HG02981 (cell line): Measurements from ENCODE around the gene RFC2.

Experiments
- ATAC-seq: cut with Tn5 transposase; IDR thresholded peaks from one replicate; pipeline ENCODE4 v1.9.1; 2021; ENCODE audit warnings: mild to moderate bottlenecking, moderate library complexity; ENCODE audit not compliant: unreplicated experiment

RFC2 gene

DNA sequence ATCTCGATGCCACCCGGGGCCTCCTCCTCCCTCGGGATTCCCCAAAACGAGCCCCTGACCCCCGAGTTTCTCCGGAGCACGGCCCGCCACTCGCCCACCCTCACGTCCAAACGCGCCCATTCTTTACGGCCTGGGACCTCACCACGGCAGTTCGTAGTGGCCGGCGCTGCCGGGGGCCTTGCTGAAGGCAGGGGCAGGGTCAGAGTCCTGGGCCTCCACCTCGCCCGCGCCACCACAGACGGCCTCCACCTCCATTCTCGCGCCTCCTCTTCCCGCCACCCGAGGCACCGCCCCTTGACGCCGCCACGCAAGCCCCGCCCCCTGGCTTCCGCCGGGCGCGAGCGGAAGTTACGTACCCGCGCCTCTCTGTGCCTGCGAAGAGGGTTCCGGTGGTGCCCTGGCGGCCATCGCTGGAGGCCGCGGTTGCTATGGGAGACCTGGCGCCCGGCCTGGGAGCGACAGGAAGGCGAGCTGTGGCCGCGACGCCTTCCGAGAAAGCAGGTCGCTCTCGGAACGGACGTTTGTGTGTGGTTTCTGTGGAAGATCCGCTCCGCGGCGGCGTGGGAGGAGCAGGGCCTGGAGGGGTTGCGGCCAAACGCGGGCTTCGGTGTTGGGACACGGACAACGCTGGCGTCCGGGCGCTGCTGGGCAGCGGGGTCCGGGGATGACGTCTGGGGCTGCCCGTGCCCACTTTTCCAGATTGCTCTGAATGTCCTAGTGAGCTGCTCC, at the start of gene RFC2:
TSS of gene RFC2 (minus strand) at position 271 of the 729 bp plus-strand sequence. CDS start at position 255, 16 bp downstream.
- peak; percentile 93 for ATAC-seq

DNA sequence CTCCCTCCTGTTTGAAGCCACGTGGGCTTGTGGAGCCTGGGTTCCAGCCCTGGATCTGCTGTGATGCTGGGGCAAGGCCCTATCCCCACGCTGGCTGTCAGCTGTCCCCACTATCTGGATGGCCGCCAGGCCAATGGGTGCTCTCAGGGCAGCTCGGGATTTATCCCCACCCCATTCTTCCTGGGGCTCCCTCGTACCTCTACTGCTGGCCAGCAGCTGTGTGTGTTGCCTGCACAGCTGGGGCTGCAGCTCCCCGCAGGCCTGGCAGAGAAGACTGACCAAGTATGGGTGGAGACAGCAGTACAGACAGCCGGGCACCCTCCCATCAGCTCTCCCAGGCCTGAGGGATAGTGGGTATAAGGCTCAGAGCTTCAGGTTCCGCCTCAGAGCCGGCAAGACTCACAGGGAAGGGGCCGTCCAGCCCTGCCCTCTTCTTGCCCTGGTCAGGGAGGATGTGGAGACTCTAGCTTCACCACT, 48.6 kb upstream of the RFC2 start:
- ATAC-seq, result no peak

DNA sequence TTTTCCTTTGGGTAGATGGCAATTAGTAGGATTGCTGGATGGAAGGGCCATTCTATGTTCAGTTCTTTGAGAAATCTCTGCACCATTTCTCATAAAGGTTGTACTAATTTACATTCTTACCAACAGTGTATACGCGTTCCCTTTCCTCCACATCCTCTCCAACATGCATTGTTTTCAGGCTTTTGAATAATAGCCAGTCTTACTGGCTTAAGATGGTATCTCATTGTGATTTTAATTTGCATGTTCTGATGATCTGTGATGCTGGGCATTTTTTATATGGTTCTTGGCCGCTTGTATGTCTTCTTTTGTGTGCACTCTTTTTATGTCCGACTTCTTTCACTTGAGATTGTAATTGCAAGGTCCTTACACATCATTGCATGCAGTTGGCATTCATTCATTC, 46.7 kb upstream of the RFC2 start:
- ATAC-seq, result no peak

DNA sequence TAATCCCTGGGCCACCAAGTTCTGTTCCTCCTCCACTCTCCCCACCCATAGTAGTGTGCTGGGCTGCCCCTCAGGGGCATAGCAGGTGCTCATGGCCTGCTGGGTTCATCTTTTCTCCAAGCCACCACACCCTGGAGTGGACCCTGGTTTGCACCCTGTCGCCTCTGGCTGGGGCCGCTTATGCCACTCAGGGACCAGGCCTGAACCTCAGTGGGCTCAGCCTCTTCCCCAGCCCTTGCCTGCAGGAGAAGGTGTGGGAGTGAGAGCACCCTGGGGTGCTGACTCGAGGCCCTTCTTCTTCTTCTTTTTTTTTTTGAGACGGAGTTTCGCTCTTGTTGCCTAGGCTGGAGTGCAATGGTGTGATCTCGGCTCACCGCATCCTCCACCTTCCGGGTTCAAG, 45.2 kb upstream of the RFC2 start:
- no peak for ATAC-seq

DNA sequence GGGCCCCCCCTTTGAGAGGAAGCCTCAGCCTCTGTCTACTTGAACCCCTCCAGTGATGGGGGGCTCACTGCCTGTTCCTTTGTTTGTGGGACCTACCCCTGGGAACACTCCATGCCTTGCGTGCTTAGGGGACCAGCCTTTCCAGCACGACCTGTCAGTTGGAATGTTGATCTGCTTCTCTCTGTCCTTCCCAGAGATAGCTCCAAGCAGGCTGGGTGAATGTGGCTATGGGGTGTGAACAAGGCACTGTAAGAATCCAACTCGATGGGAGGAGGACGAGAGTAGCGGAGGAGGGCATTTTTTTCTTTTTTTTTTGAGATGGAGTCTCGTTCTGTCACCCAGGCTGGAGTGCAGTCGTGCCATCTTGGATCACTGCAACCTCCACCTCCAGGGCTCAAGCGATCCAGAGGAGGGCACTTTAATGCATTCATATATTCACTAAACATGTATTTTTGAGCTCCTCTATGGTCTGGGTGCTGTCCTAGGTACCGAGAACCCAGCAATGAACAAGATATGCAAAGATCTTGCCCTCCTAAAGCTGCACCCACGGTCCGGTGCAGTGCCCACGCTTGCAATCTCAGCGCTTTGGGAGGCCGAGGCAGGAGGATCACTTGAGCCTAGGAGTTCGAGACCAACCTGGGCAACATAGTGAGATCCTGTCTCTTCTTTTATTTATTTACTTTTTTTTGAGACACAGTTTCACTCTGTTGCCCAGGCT, 43.5 kb upstream of the RFC2 start:
- ATAC-seq, result no peak

DNA sequence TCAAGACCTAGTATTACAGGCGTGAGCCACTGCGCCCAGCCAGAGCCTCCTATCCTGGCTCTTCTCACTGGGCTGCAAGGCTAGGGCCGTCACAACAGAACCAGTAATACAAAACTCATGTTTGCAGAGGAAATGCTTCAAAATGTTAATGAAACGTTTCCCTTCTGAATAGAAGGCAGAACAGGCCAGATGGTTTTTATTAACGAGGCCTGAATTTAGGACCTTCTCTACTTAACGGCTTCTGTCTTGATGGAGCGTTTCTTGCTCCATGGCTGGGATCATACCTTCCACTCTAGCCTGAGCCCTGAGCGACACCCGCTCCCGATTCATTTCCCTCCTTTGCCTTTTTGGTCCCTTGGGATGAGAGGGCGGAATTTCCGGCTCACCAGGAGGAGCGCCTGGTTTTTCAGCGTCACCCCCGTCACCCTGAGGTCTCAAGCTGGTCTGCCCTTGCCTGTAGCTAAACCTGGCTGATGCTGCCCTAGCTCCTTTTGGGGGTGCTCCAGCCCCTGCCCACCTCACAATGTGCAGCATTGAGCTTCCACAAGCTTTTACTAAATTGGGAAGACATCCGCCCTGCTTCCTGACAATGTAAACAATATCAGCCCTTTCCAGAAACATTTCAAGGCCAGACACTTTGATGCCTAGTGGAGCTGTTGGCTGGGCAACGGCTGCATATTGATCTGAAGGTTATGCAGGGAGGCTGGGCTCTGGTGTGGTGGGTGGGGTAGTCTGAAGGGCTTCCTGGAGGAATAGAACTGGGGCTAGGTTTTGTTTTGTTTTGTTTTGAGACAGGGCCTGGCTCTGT, 40.2 kb upstream of the RFC2 start:
- ATAC-seq, result no peak

DNA sequence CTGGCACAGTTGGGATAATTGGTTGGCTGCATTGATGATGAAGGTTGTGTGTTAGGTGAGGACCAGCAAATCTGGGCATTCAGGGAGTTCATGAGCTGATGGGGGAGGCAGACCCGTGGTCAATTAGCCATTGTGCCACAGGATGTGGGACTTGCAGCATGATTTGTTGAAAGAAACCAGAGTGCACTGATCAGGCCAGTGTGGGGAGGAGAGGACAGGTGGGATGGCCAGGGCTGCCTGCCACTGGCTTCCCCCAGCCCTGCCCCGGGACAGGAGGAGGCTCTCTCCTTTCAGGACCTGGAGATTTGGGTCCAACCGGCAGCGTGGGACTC, 39.3 kb upstream of the RFC2 start:
- ATAC-seq, result no peak

DNA sequence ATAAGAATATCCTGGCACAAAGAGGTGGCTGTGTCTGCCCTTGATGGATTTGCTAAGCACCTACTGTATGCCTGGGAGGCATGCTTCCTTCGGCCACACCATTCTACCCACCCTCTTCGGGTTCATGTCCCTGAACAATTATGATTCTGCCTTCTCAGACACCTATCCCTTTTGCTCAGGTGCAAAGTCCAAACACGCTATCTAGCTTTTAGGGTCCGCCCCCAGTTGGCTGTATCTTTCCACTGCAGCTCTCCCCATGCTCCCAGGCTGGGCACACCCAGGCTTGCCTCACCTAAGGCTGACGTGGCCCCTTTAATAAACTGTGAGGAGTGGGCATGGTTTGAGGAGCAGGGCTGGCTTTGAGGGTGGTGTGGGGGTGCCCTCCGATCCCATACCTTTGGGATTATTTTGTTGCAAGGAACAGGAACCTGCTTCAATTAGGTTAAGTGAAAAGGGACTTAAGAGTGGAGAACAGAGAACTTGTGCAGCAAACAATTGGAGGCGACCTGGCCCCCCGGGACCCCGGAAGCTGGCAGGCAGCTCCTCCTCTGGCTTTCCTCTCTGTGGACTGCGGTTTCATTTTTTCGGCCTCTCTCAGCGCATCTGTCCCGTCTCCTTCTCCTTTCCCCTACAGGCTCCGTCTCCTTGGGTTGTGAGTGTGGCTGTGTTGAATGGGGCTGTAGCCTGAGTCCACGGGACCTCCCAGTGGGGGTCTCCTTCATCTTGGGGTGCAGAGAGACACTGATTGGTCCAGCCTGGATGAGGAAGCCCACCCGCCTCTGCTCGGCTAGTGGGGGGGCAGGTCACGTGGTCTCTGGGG, 38.8 kb upstream of the RFC2 start:
- ATAC-seq, result no peak

DNA sequence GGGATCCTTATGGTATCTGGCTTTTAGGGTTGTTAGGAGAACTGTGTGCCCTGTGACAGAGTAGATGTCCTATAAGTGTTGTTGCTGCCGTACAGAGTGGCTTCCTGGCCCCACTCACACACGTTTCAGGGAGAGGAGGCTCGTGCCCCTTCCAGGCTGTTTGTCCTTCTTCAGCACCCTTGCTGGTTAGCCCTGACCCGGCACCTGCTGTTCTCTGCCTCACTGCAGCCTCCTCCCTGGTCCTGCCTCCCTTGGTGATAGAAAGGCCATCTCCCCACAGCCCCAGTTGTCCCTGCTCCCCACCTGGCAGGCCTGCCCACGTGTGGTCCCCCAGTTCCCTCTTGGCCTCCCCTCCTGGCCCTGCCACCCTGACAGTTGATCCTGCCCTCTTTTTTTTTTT, 37.3 kb upstream of the RFC2 start:
- ATAC-seq, result no peak

DNA sequence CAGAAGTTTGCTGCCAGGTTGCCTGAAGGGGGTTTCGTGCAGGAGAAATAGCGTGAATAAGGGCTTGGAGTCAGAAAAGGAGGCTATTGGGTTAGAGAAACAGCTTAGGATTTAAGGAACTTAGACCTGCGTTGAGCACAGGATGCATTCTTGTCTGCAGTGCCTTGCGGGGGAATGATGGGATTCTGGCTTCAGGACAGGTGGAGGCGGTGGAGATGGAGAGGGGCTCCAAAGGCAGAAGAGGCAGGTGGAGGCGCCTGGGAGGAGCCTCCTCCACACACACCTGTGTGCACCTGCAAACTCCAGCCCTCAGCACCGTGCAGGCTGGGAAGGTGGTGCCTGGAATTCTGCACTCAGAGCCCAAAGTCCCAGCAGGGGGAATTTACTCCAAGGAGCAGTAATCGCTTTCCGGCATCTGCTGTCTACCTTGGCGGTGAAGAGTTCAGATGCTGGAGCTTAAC, 36.8 kb upstream of the RFC2 start:
- ATAC-seq, result no peak

DNA sequence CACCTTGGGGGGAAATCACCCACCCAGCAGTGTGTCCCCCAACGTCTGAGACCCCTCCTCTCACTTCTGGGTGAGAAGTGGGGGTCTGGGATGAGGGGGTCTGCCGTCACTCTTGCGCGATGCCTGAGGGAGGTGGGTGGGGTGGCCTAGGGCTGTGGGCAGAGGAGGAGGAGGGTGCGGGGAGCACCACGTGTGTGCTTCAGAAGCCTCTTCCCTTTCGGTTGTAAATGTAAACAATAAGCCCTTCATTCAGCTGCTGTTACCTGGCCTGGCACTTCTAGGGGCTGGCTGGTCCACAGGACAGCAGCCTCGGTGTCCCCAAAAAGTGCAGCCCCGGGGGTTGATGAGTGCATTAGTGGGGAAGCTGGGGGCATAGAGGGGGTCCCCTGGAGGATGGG, 36.4 kb upstream of the RFC2 start:
- no peak for ATAC-seq

DNA sequence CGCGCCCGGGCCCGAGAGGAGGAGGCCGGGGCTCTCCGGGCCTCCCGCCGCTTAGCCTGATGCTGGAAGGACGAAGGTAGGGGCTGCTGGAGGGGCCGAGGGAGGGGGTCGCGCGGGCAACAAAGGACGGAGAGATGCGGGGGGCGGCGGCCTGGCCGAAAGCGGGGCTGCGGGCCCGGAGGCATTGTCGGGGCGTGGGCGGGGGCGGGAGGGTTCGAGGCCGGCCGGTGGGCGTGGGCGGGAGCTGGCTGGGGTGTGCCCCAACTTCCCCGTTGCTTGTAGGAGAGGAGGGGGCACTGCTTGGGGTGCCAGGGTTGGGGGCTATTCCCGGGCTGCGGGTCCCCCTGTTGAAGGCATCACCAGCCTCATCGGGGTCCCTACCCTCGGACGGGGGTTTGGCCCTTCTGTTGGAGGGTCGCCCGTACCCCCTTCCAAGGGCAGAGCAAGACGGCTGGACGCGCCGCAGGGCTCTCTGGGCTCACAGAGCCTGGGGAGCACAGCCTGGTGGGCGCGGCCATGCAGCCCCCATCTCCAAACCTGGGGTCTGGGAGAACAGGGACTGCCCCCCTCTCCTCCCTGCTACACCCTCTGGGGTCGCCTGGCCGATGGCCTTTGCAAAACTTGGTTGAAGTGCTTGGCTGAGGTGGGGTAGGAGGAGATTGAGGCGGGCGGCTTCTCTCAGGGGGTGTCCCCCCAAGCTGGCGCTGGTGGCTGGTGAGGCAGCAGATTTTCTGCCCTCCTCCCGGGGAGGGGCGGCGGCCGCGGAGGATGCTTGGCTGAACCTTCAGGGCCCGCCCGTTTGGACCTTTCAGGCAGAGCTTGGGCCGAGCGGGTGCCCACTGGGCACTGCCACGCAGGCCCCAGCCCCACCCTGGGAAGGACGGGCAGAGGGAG, 35.7 kb upstream of the RFC2 start:
- no peak for ATAC-seq

DNA sequence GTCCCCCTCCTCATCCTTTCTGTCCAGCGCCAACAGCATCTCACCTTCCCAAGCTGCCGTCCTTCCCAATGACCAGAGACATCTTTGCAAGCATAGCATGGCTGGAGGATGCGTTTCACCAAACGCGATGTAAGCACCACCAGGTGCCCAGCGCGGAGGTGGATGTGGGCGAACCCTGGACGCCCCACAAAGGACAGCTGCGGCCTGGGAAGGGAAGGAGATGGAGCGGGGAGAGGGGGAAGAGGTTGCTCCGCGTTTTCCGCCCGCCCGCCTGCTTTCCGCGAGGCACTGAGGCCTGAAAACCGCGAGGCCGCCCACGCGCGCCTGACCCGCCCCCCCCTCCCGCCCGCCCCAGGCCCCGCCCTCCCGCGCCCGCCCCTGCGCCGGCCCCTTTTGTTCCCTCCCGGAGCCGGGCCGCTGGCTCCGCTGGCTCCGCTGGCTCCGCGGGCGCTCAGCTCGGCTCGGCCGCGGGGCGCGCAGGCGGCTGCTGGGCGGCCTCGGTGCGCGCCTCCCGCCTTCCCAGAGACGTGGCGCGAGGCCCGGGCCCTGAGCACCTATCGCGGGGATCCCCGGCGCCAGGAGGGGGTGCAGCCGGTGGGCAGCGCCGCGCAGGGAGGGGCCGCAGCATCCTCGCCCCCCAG, 34.9 kb upstream of the RFC2 start, which contains the start of gene CLIP2:
TSS of gene CLIP2 (plus strand) at position 390 of the 641 bp plus-strand sequence. CDS start 28,140 bp downstream, outside the sequence.
- peak; percentile 38 for ATAC-seq

DNA sequence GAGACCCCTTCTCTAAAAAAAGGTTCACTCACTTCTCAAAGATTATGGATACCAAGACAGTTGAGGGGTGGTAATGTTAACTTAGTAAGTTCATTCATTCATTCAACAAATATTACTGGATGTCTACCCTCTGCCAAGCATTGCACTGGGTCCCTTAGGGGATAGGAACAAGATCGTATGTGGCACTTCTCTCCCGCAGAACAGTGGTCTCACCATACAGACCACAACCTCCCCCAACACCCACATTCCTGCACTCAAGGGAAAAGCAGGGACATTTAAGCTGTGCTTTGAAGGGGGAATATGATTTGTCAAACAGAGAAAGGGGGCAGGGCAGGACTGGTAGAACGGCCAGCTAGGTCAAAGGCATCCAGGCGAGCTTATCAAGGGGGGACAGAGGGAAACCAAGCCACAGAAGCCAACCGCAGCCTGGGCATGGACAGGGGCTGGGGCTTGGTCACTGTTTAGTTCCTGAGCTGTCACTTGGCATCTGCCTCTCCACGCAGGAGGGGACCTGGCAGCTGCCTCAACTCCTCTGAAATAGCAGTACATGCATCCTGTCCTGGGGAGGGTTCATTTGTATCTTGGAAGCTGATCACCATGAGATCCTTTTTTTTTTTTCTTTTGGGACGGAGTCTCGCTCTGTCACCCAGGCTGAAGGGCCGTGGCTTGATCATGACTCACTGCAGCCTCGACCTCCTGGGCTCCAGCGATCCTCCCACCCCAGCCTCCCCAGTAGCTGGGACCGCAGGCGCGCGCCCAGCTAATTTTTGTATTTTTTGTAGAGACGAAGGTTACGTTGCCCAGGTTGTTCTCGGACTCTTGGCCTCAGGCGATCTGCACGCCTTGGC, 34.1 kb upstream of the RFC2 start:
- ATAC-seq, result no peak

DNA sequence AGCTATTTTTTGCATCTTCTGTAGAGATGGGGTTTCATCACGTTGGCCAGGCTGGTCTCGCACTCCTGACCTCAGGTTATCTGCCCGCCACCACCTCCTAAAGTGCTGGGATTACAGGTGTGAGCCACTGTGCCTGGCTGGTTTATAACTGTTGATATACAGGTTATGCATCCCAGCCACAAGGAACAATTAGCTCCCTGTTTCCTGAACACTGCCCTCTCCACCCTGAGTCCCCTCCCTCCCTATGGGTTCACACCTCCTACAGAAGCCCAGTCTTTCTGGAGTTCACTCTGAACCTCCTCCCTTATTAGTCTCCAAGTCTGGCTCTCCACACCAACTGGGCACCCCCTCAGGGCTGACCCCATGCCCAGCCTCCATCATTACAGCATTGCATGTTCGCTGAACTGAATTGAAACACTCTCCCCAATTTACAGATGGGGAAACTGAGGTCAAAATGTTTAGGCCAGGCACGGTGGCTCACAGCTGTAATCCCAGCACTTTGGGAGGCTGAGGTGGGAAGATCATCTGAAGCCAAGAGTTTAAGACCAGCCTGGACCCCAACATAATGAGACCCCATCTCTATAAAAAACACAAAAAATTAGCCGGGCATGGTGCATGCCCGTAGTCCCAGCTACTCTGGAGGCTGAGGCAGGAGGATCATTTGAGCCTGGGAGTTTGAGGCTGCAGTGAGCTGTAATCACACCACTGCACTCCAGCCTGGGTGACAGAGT, 33.3 kb upstream of the RFC2 start:
- no peak for ATAC-seq

DNA sequence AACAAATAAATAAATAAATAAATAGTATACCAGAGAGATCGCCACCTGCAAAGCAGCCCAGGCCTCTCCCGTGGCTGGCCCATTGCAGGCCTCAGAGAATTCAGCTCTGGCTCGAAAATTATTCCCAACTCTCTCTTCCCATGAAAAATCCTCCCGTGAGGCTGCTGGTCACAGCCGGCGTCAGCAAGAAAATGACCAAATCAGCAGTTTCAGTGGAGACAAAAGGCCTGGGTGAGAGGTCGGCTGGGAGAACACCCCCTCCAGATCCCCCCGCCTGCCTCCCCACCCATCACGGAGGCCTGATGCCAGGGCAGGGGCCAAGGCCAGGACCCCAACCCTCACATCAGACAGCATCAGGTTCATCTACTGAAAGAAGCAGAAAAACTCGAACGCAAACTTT, 31.9 kb upstream of the RFC2 start:
- no peak for ATAC-seq

DNA sequence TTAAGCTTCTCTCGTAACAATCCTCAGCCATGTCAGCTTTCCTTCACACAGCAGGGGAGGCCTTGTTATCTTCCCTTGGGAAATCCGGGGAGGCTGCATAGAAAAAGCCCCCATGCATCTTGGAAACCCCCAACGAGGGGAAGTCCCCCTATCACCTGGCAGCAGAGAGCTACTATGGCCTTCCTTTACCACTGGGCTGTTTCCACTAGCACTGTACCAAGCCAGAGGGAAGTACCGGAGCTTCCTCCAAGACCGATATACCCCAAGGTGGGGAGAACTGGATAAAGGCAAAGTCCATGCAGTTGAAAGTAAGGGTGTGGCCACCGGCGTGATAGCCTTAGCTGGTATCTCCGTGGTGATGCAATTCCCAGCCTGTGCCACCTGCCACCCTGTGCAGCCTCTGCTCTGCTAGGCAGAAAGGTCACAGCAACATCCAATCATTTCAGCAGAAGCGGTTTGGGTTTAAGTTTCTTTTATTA, 30.6 kb upstream of the RFC2 start:
- ATAC-seq, result peak; percentile 39
